Endothelial cell of umbilical vein (primary cell): ENCODE measurements around the gene TTLL5.

ENCODE experiments used
- CTCF ChIP-seq, 2 donors: IDR thresholded peaks; 1 replicate in 1 of 2; 2 replicates in 1 of 2; pipeline ENCODE4 v1.5.1; 2011; ENCODE audit warnings: low read length in 2 of 2, mild to moderate bottlenecking in 2 of 2, moderate library complexity in 2 of 2, control low read depth in 1 of 2, inconsistent platforms in 1 of 2, low read depth in 1 of 2; ENCODE audit not compliant: insufficient read depth in 1 of 2; ENCODE audit errors: extremely low read depth in 1 of 2
- FOS ChIP-seq: IDR thresholded peaks from 2 replicates; pipeline ENCODE4 v1.6.1; 2011; ENCODE audit warnings: mild to moderate bottlenecking, low read length, moderate library complexity, borderline replicate concordance; ENCODE audit not compliant: insufficient read depth
- POLR2A ChIP-seq: IDR thresholded peaks from 2 replicates; pipeline ENCODE4 v1.6.1; 2012; ENCODE audit warnings: low read depth, mild to moderate bottlenecking, control low read depth, low read length
- POLR2AphosphoS5 ChIP-seq: IDR thresholded peaks from 2 replicates; pipeline ENCODE4 v1.6.1; 2012; ENCODE audit warnings: low read depth, mild to moderate bottlenecking, control low read depth, low read length, moderate library complexity; ENCODE audit not compliant: insufficient read depth

- TF ChIP-seq CTCF (IDR thresholded peaks at IDR 0.05; ENCODE audit: extremely low read depth in 1 of 2, insufficient read depth in 1 of 2, low read depth in 1 of 2, low read length in 2 of 2) (no peak), POLR2A (no peak), POLR2AphosphoS5 (no peak), FOS (no peak)
Observed at GRCh38 chr14:75933712-75934296, 272.8 kb downstream of the TTLL5 start.
